ENCODE data around the gene TTC39C. TPM values are rescaled to one million over a fixed set of nuclear protein-coding genes. Genes with fewer than 3 reads are reported as not detected.
"Not testable (repeated sequence)": the region's sequence is repeated elsewhere in the genome, so short reads cannot be mapped to it uniquely, and the experiment has no call there.

TTC39C gene
- total RNA-seq, 1 donor from 2014 or later, result 26.6 TPM

DNA sequence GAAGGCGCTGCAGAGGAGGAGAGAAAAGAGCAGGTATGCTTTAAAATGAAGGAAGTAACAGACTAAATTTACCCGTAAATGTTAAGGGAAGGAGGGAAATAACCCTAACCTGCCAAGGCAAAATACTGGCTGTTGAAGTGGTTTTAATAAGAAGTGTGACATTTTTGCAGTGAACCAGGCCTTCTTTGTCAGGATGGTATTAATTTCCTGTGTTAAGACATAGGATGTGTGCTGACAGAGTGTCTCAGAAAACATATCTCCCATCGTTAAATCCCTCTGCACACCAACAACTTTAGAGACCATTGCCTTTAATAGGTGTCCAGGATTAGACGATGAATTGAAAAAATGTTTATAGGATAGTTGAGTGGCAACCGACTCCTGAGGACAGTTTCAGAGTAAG, 9.9 kb downstream of the TTC39C start:
- no peaks in the 10 kb centered on the region for H3K36me3 Mint-ChIP-seq
- TF ChIP-seq, protein P1, sequence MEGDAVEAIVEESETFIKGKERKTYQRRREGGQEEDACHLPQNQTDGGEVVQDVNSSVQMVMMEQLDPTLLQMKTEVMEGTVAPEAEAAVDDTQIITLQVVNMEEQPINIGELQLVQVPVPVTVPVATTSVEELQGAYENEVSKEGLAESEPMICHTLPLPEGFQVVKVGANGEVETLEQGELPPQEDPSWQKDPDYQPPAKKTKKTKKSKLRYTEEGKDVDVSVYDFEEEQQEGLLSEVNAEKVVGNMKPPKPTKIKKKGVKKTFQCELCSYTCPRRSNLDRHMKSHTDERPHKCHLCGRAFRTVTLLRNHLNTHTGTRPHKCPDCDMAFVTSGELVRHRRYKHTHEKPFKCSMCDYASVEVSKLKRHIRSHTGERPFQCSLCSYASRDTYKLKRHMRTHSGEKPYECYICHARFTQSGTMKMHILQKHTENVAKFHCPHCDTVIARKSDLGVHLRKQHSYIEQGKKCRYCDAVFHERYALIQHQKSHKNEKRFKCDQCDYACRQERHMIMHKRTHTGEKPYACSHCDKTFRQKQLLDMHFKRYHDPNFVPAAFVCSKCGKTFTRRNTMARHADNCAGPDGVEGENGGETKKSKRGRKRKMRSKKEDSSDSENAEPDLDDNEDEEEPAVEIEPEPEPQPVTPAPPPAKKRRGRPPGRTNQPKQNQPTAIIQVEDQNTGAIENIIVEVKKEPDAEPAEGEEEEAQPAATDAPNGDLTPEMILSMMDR (IDR thresholded peaks at IDR 0.05; ENCODE audit: unreplicated experiment), result no peak
- H3K9me3 Mint-ChIP-seq, result no peaks in the 10 kb centered on the region
- DNase-seq (ENCODE audit: low spot score in 2 of 2, unreplicated experiment in 2 of 2), result no peak
- no peak overlapping the region for H3K27ac Mint-ChIP-seq
- H3K27me3 Mint-ChIP-seq (ENCODE audit: low read depth), result no peaks in the 10 kb centered on the region
- no peak overlapping the region for H3K4me3 Mint-ChIP-seq
- peaks cover 19% of the 10 kb centered on the region for H3K4me1 Mint-ChIP-seq

DNA sequence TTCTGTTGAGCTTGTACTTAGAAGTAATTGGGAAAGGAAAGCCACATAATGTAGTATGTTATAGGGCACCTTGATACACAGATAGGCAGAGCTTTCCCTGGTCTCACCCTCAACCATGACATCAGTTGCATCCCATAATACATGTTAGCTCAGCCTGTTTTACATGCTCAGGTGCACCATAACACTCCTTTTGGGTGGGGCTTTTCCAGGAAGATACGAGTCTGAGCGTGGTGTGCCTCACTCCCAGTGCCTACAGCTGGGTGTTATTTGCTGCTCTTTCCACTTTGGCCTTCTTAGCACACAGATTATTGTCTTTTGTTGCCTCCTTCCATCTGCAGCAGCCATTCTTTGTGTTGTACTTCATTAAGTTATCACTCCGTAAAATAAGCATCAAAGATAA, 11.9 kb downstream of the TTC39C start:
- Mint-ChIP-seq H3K27me3 (ENCODE audit: low read depth) (no peaks in the 10 kb centered on the region), H3K36me3 (no peaks in the 10 kb centered on the region), H3K9me3 (no peaks in the 10 kb centered on the region), H3K4me1 (peaks cover 19% of the 10 kb centered on the region), H3K27ac (no peak overlapping the region), H3K4me3 (no peak overlapping the region)
- no peak for DNase-seq (ENCODE audit: low spot score in 2 of 2, unreplicated experiment in 2 of 2)
- TF ChIP-seq, protein P1 (IDR thresholded peaks at IDR 0.05; ENCODE audit: unreplicated experiment), result no peak

DNA sequence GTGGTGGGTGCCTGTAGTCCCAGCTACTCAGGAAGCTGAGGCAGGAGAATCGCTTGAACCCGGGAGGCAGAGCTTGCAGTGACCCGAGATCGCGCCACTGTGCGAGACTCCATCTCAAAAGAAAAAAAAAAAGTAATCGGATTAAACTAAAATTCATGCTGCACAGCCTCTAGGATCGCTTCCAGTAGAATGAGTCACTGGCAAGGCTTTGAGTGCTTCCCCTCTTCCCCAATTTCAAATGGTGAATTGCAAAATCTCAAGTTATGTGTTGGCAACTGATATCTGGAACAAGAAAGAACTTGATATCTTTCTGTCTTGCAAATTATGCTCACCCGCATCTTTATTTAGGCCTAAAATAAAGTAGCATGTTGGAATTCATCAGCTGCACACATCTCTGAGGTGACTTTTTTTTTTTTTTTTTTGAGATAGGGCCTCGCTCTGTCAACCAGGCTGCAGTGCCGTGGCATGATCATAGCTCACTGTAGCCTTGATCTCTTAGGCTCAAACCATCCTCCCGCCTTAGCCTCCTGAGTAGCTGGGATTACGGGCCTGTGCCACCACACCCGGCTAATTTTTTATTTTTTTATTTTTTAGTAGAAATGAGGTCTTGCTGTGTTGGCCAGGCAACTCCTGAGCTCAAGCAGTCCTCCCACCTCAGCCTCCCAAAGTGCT, 12.7 kb downstream of the TTC39C start:
- H3K9me3 Mint-ChIP-seq, result no peaks in the 10 kb centered on the region
- no peaks in the 10 kb centered on the region for H3K27me3 Mint-ChIP-seq (ENCODE audit: low read depth)
- TF ChIP-seq, protein P1 (IDR thresholded peaks at IDR 0.05; ENCODE audit: unreplicated experiment), result no peak
- DNase-seq (ENCODE audit: low spot score in 2 of 2, unreplicated experiment in 2 of 2), result no peak
- no peak overlapping the region for H3K4me3 Mint-ChIP-seq
- no peaks in the 10 kb centered on the region for H3K36me3 Mint-ChIP-seq
- peaks cover 12% of the 10 kb centered on the region for H3K4me1 Mint-ChIP-seq
- H3K27ac Mint-ChIP-seq, result no peak overlapping the region

DNA sequence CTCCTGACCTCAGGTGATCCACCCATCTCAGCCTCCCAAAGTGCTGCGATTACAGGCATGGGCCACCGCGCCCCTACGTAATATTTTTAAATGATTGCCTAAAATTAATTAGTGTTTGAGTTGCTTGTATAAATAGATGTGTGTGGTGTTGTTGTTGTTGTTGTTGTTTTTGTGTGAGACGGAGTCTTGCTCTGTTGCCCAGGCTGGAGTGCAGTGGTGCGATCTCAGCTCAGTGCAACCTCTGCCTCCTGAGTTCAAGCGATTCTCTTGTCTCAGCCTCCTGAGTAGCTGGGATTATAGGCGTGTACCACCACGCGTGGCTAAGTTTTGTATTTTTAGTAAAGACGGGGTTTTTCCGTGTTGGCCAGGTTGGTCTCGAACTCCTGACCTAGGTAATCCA, 14.4 kb downstream of the TTC39C start:
- H3K36me3 Mint-ChIP-seq; H3K9me3 Mint-ChIP-seq; DNase-seq (ENCODE audit: low spot score in 2 of 2, unreplicated experiment in 2 of 2); H3K27me3 Mint-ChIP-seq (ENCODE audit: low read depth); H3K4me1 Mint-ChIP-seq; H3K4me3 Mint-ChIP-seq; H3K27ac Mint-ChIP-seq: not testable (repeated sequence)

DNA sequence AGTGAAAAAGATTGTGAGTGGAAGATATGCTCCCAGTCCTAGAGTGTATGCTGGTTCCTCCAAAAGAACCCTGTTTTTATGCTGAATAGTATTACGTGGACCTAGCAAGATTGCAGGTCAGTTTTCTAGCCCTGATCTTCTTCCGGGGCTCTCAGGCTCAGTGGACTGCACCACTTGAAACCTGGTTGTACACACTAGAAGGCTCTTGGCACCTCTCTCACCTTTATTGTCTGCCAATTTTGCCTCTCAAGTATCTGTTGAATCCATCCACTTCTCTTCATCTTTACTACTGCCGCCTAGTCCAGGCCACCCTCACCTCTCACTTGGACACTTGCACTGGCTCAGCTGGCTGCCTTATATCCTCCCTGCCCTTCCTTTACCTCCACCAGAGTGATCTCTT, 16.8 kb downstream of the TTC39C start:
- no peaks in the 10 kb centered on the region for H3K27me3 Mint-ChIP-seq (ENCODE audit: low read depth)
- H3K4me3 Mint-ChIP-seq, result no peak overlapping the region
- peaks cover 3% of the 10 kb centered on the region for H3K36me3 Mint-ChIP-seq
- peaks cover 12% of the 10 kb centered on the region for H3K9me3 Mint-ChIP-seq
- TF ChIP-seq, protein P1 (IDR thresholded peaks at IDR 0.05; ENCODE audit: unreplicated experiment), result no peak
- no peak for DNase-seq (ENCODE audit: low spot score in 2 of 2, unreplicated experiment in 2 of 2)
- H3K27ac Mint-ChIP-seq, result no peak overlapping the region
- no peaks in the 10 kb centered on the region for H3K4me1 Mint-ChIP-seq

DNA sequence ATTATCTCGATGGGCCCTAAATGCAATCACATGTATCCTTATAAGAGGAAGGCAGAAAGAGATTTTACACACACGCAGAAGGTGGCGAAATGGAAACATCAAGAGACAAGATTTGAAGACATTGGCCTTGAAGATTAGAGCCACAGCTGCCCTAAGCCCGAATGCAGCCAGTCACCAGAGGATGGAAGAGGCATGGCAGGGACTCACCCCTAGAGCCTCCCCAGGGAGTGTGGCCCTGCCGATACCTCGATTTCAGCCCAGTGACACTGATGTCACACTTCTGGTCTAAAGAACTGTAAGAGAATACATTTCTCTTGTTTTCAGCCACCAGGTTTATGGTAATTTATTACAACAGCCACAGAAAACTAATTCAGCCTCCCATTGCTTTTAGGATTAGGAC, 17.4 kb downstream of the TTC39C start:
- H3K36me3 Mint-ChIP-seq, result peaks cover 3% of the 10 kb centered on the region
- H3K27me3 Mint-ChIP-seq (ENCODE audit: low read depth), result no peaks in the 10 kb centered on the region
- H3K4me3 Mint-ChIP-seq, result no peak overlapping the region
- peaks cover 12% of the 10 kb centered on the region for H3K9me3 Mint-ChIP-seq
- DNase-seq (ENCODE audit: low spot score in 2 of 2, unreplicated experiment in 2 of 2), result no peak
- H3K4me1 Mint-ChIP-seq, result no peaks in the 10 kb centered on the region
- TF ChIP-seq, protein P1 (IDR thresholded peaks at IDR 0.05; ENCODE audit: unreplicated experiment), result no peak
- no peak overlapping the region for H3K27ac Mint-ChIP-seq
